BLaER1 (cell line): ENCODE measurements around the gene PIP4K2B.
A peak's percentile ranks its signal among the peaks of the same experiment; 100 is the strongest.

Source experiments
- H3K27ac ChIP-seq: shearing (Covaris generic); formaldehyde crosslinking; 2 replicates; pipeline ENCODE4 v1.8.1; 2022
- H3K27me3 ChIP-seq: shearing (Covaris generic); formaldehyde crosslinking; 2 replicates; pipeline ENCODE4 v1.8.1; 2022
- H3K36me3 ChIP-seq: shearing (Covaris generic); formaldehyde crosslinking; 2 replicates; pipeline ENCODE4 v1.8.1; 2022
- H3K4me1 ChIP-seq: shearing (Covaris generic); formaldehyde crosslinking; 2 replicates; pipeline ENCODE4 v1.8.1; 2022
- H3K4me2 ChIP-seq: shearing (Covaris generic); formaldehyde crosslinking; 2 replicates; pipeline ENCODE4 v1.8.1; 2022
- H3K4me3 ChIP-seq: shearing (Covaris generic); formaldehyde crosslinking; 2 replicates; pipeline ENCODE4 v1.8.1; 2022
- H3K9ac ChIP-seq: shearing (Covaris generic); formaldehyde crosslinking; 2 replicates; pipeline ENCODE4 v1.8.1; 2022
- H3K9me3 ChIP-seq: shearing (Covaris generic); formaldehyde crosslinking; 2 replicates; pipeline ENCODE4 v1.8.1; 2022
- H4K20me1 ChIP-seq: shearing (Covaris generic); formaldehyde crosslinking; 2 replicates; pipeline ENCODE4 v1.8.1; 2022
- Cebpa-rat ChIP-seq: shearing (Covaris generic); IDR thresholded peaks from 2 replicates; pipeline ENCODE4 v1.8.1; 2022

Gene PIP4K2B

GRCh38 chr17:38783227-38783626, 16.1 kb downstream of the PIP4K2B start:
- Histone ChIP-seq H3K9ac (no peak overlapping the region), H3K27me3 (no peaks in the 10 kb centered on the region), H4K20me1 (peaks cover 47% of the 10 kb centered on the region), H3K36me3 (peaks cover 96% of the 10 kb centered on the region), H3K4me2 (no peak overlapping the region), H3K9me3 (no peaks in the 10 kb centered on the region), H3K4me3 (no peak overlapping the region), H3K27ac (no peak overlapping the region), H3K4me1 (no peaks in the 10 kb centered on the region)
- TF ChIP-seq Cebpa-rat, result no peak

- TF ChIP-seq Cebpa-rat, result no peak
Observed at GRCh38 chr17:38779965-38780752, 19.2 kb downstream of the PIP4K2B start.

GRCh38 chr17:38777641-38778250, 21.6 kb downstream of the PIP4K2B start:
- Histone ChIP-seq H3K4me2 (no peak overlapping the region), H3K36me3 (peaks cover 100% of the 10 kb centered on the region), H3K9ac (no peak overlapping the region), H4K20me1 (peaks cover 24% of the 10 kb centered on the region; the same call in 1 of the 2 replicates), H3K4me3 (no peak overlapping the region), H3K27me3 (no peaks in the 10 kb centered on the region), H3K9me3 (no peaks in the 10 kb centered on the region), H3K27ac (no peak overlapping the region), H3K4me1 (no peaks in the 10 kb centered on the region)
- TF ChIP-seq Cebpa-rat, result no peak

More at GRCh38 chr17:38779965-38780752, 19.2 kb downstream of the PIP4K2B start:
- Histone ChIP-seq H3K4me3 (no peak overlapping the region), H3K9me3 (no peaks in the 10 kb centered on the region), H3K27me3 (no peaks in the 10 kb centered on the region), H3K27ac (no peak overlapping the region), H3K9ac (no peak overlapping the region), H3K36me3 (peaks cover 100% of the 10 kb centered on the region), H3K4me1 (no peaks in the 10 kb centered on the region), H4K20me1 (peaks cover 22% of the 10 kb centered on the region; the same call in 1 of the 2 replicates), H3K4me2 (no peak overlapping the region)

GRCh38 chr17:38773258-38773657, 26.1 kb downstream of the PIP4K2B start:
- no peaks in the 10 kb centered on the region for H3K4me1 ChIP-seq
- H3K9ac ChIP-seq, result no peak overlapping the region
- H4K20me1 ChIP-seq, result peaks cover 30% of the 10 kb centered on the region; the same call in 1 of the 2 replicates
- H3K4me3 ChIP-seq, result no peak overlapping the region
- TF ChIP-seq Cebpa-rat, result no peak
- no peak overlapping the region for H3K27ac ChIP-seq
- peaks cover 100% of the 10 kb centered on the region for H3K36me3 ChIP-seq
- no peaks in the 10 kb centered on the region for H3K27me3 ChIP-seq
- no peak overlapping the region for H3K4me2 ChIP-seq
- H3K9me3 ChIP-seq, result no peaks in the 10 kb centered on the region

- Histone ChIP-seq H3K4me2 (no peak overlapping the region), H3K9me3 (no peaks in the 10 kb centered on the region), H3K9ac (no peak overlapping the region), H4K20me1 (peaks cover 58% of the 10 kb centered on the region; the same call in 1 of the 2 replicates), H3K36me3 (peaks cover 100% of the 10 kb centered on the region), H3K27me3 (no peaks in the 10 kb centered on the region), H3K27ac (no peak overlapping the region), H3K4me3 (no peak overlapping the region), H3K4me1 (no peaks in the 10 kb centered on the region)
- no peak for TF ChIP-seq Cebpa-rat
Observed at GRCh38 chr17:38768417-38768816, 30.9 kb downstream of the PIP4K2B start.

GRCh38 chr17:38766341-38766740, 33.0 kb downstream of the PIP4K2B start:
- Histone ChIP-seq H3K9me3 (no peaks in the 10 kb centered on the region), H3K9ac (no peak overlapping the region), H4K20me1 (peaks cover 61% of the 10 kb centered on the region; the same call in 1 of the 2 replicates), H3K4me3 (no peak overlapping the region), H3K4me2 (no peak overlapping the region), H3K27me3 (no peaks in the 10 kb centered on the region), H3K36me3 (peaks cover 100% of the 10 kb centered on the region), H3K27ac (no peak overlapping the region), H3K4me1 (no peaks in the 10 kb centered on the region)
- no peak for TF ChIP-seq Cebpa-rat

GRCh38 chr17:38762231-38762630, 37.1 kb downstream of the PIP4K2B start:
- no peak overlapping the region for H3K4me2 ChIP-seq
- H3K9ac ChIP-seq, result no peak overlapping the region
- peaks cover 100% of the 10 kb centered on the region for H3K36me3 ChIP-seq
- TF ChIP-seq Cebpa-rat, result no peak
- H3K9me3 ChIP-seq, result no peaks in the 10 kb centered on the region
- H3K4me3 ChIP-seq, result no peak overlapping the region
- peaks cover 57% of the 10 kb centered on the region; the same call in 1 of the 2 replicates for H4K20me1 ChIP-seq
- no peak overlapping the region for H3K27ac ChIP-seq
- no peaks in the 10 kb centered on the region for H3K4me1 ChIP-seq
- no peaks in the 10 kb centered on the region for H3K27me3 ChIP-seq

- Histone ChIP-seq H3K36me3 (peaks cover 100% of the 10 kb centered on the region), H4K20me1 (peaks cover 52% of the 10 kb centered on the region; the same call in 1 of the 2 replicates), H3K4me3 (no peak overlapping the region), H3K4me1 (no peaks in the 10 kb centered on the region), H3K9ac (no peak overlapping the region), H3K27ac (no peak overlapping the region), H3K9me3 (no peaks in the 10 kb centered on the region), H3K4me2 (no peak overlapping the region), H3K27me3 (no peaks in the 10 kb centered on the region)
- no peak for TF ChIP-seq Cebpa-rat
Observed at GRCh38 chr17:38761612-38762011, 37.7 kb downstream of the PIP4K2B start.

GRCh38 chr17:38753071-38753506, 46.3 kb downstream of the PIP4K2B start:
- peak overlapping the region; percentile 94 for H3K4me3 ChIP-seq
- peak overlapping the region; percentile 95 for H3K9ac ChIP-seq
- H3K36me3 ChIP-seq, result peaks cover 45% of the 10 kb centered on the region
- H3K4me2 ChIP-seq, result peak overlapping the region; percentile 97
- peak overlapping the region; percentile 92 for H3K27ac ChIP-seq
- H3K4me1 ChIP-seq, result peaks cover 50% of the 10 kb centered on the region
- peaks cover 38% of the 10 kb centered on the region for H3K27me3 ChIP-seq
- no peak for TF ChIP-seq Cebpa-rat
- no peaks in the 10 kb centered on the region for H3K9me3 ChIP-seq
- peaks cover 60% of the 10 kb centered on the region for H4K20me1 ChIP-seq
